ENCODE results near the gene RPS18. TPM values are rescaled to one million over a fixed set of nuclear protein-coding genes. Genes with fewer than 3 reads are reported as not detected.

RPS18 gene
- total and polyA plus RNA-seq, 10 of the 15 experiments (the other 5 are each of a cell fraction or from before 2014, with no cell fraction given) = 4,228 to 20,828 (median 7,406) TPM

- H3K4me1 ChIP-seq (ENCODE audit: control insufficient read depth, insufficient read depth, low read length) = peaks cover 7% of the 10 kb centered on the region
- no peak overlapping the region for H3K4me2 ChIP-seq (ENCODE audit: control insufficient read depth, insufficient read depth)
- H3K36me3 ChIP-seq (ENCODE audit: control insufficient read depth in 2 of 2, insufficient read depth in 2 of 2, low read length in 1 of 2) = peaks cover 0 to 9% of the 10 kb centered on the region in 2 experiments; a peak in 3 of 4 replicates
- in situ Hi-C loops (cut with MboI) = no loop called here
- CTCF ChIA-PET = no interaction called here
- SMC1A ChIA-PET (ENCODE audit: uncharacterized antibody, unreplicated experiment) = no interaction called here
- H4K20me1 ChIP-seq (ENCODE audit: control insufficient read depth, insufficient read depth) = no peaks in the 10 kb centered on the region
- no peak overlapping the region for H2AFZ ChIP-seq (ENCODE audit: control insufficient read depth, low read depth, low read length)
- H3K9ac ChIP-seq (ENCODE audit: control insufficient read depth, insufficient read depth, low read length) = no peak overlapping the region
- no peak overlapping the region for H3K27ac ChIP-seq (ENCODE audit: control insufficient read depth, insufficient read depth)
- no TSS peak for BruUV-seq (replicated peaks)
- POLR2A ChIA-PET = no interaction called here
- TF ChIP-seq USF2 (IDR thresholded peaks at IDR 0.05; ENCODE audit: borderline replicate concordance, low read depth, low read length) (no peak), POLR2AphosphoS2 (IDR thresholded peaks at IDR 0.05; ENCODE audit: low read depth, low read length) (no peak), GATAD2B (conservative IDR thresholded peaks at IDR 0.05; ENCODE audit: low read depth) (no peak), ZSCAN29 (IDR thresholded peaks at IDR 0.05) (no peak), SUZ12 (IDR thresholded peaks at IDR 0.05; ENCODE audit: unreplicated experiment) (no peak), SMARCA5 (IDR thresholded peaks at IDR 0.05) (no peak), BCL3 (IDR thresholded peaks at IDR 0.05; ENCODE audit: borderline replicate concordance, insufficient read depth, low read depth, low read length, poor library complexity, severe bottlenecking) (no peak), CUX1 (IDR thresholded peaks at IDR 0.05; ENCODE audit: insufficient replicate concordance, low read depth, low read length) (no peak)
- TF ChIP-seq, protein P1, sequence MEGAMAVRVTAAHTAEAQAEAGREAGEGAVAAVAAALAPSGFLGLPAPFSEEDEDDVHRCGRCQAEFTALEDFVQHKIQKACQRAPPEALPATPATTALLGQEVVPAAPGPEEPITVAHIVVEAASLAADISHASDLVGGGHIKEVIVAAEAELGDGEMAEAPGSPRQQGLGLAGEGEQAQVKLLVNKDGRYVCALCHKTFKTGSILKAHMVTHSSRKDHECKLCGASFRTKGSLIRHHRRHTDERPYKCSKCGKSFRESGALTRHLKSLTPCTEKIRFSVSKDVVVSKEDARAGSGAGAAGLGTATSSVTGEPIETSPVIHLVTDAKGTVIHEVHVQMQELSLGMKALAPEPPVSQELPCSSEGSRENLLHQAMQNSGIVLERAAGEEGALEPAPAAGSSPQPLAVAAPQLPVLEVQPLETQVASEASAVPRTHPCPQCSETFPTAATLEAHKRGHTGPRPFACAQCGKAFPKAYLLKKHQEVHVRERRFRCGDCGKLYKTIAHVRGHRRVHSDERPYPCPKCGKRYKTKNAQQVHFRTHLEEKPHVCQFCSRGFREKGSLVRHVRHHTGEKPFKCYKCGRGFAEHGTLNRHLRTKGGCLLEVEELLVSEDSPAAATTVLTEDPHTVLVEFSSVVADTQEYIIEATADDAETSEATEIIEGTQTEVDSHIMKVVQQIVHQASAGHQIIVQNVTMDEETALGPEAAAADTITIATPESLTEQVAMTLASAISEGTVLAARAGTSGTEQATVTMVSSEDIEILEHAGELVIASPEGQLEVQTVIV (IDR thresholded peaks at IDR 0.05; ENCODE audit: borderline replicate concordance, partially characterized antibody) = no peak
- peaks cover 19% of the 10 kb centered on the region for H3K79me2 ChIP-seq (ENCODE audit: control insufficient read depth, insufficient read depth, low read length)
- DNase-seq (ENCODE audit: low read depth, low spot score) (no peak), FAIRE-seq (no peak), ATAC-seq (no peak)
- intact Hi-C loops (cut with micrococcal nuclease; ENCODE audit: unreplicated experiment) = no loop called here
- RAD21 ChIA-PET (ENCODE audit: unreplicated experiment) = no interaction called here
- WGBS (ENCODE audit: insufficient coverage, insufficient replicate concordance, low lambda C conversion rate, missing lambda C conversion rate) = 82% methylated on average over 10 of the region's 10 CpGs
- H3K4me3 ChIP-seq = no peak overlapping the region
- H3K9me3 ChIP-seq (replicated peaks; ENCODE audit: control insufficient read depth, insufficient read depth, low read length) = no peaks in the 10 kb centered on the region
- no peaks in the 10 kb centered on the region for H3K27me3 ChIP-seq (replicated peaks in 1 of 2; ENCODE audit: control insufficient read depth in 2 of 2, insufficient read depth in 2 of 2, low read length in 1 of 2)
These were observed 22.4 kb downstream of the RPS18 start for GRCh38 chr6:33294086-33294823.
